Heart left ventricle (tissue), 16 donors: ENCODE results near the gene TRAIP. TPM values are rescaled to one million over a fixed set of nuclear protein-coding genes. Genes with fewer than 3 reads are reported as not detected.
"Not testable (repeated sequence)": the region's sequence is repeated elsewhere in the genome, so short reads cannot be mapped to it uniquely, and the experiment has no call there.

Experiments
- ATAC-seq, 4 donors: fragments of 200-7000 bp; cut with Tn5 transposase; one replicate each; pipeline ENCODE4 v1.9.1; 2020 to 2022; ENCODE audit warnings: moderate library complexity in 4 of 4, mild to moderate bottlenecking in 3 of 4, moderate number of reproducible peaks in 1 of 4
- DNase-seq, 5 donors: peaks; one replicate each; pipeline ENCODE4 v3.0.0-alpha.2; 2020
- H3K27ac ChIP-seq, 12 donors: fragments of 200-600 bp; sonication (generic) in 4 of 12; one replicate each; pipeline versions ENCODE4 v1.5.0 to v1.8.0; 2016 to 2022; ENCODE audit warnings: mild to moderate bottlenecking in 2 of 12
- H3K27me3 ChIP-seq, 9 donors: fragments of 200-600 bp; sonication (generic) in 2 of 9; one replicate each; pipeline versions ENCODE4 v1.5.1 to v1.8.0; 2016 to 2022; ENCODE audit warnings: mild to moderate bottlenecking in 3 of 9
- H3K36me3 ChIP-seq, 9 donors: fragments of 200-600 bp; sonication (generic) in 2 of 9; one replicate each; pipeline versions ENCODE4 v1.5.0 to v1.8.0; 2018 to 2022; ENCODE audit warnings: mild to moderate bottlenecking in 2 of 9
- H3K4me1 ChIP-seq, 12 donors: fragments of 200-600 bp; sonication (generic) in 4 of 12; one replicate each; pipeline versions ENCODE4 v1.5.0 to v1.8.0; 2016 to 2022; ENCODE audit warnings: mild to moderate bottlenecking in 3 of 12
- H3K4me3 ChIP-seq, 12 donors: fragments of 200-600 bp; sonication (generic) in 4 of 12; one replicate each; pipeline versions ENCODE4 v1.5.0 to v1.8.0; 2017 to 2022; ENCODE audit warnings: mild to moderate bottlenecking in 9 of 12, moderate library complexity in 4 of 12
- H3K9me3 ChIP-seq, 12 donors: fragments of 200-600 bp; sonication (generic) in 4 of 12; one replicate each; pipeline versions ENCODE4 v1.5.0 to v1.8.0; 2016 to 2022; ENCODE audit warnings: mild to moderate bottlenecking in 1 of 12
- CTCF ChIP-seq, 12 donors: fragments of 200-600 bp; sonication (generic) in 4 of 12; IDR thresholded peaks; one replicate each; pipeline versions ENCODE4 v1.5.0 to v1.8.0; 2018 to 2022; ENCODE audit warnings: antibody characterized with exemption in 12 of 12, mild to moderate bottlenecking in 5 of 12
- POLR2A ChIP-seq, 2 donors: fragments of 450-650 bp; IDR thresholded peaks; one replicate each; pipeline ENCODE4 v1.6.1; 2017; ENCODE audit warnings: antibody characterized with exemption in 2 of 2, mild to moderate bottlenecking in 2 of 2, moderate library complexity in 2 of 2
- WGBS, 4 donors: extraction: QIAGEN DNeasy Blood & Tissue Kit in 2 of 4; methylation state at CpG; one replicate each; pipeline versions ENCODE4 v1.1.5 to v1.1.7; 2013 to 2018; 5-methylcytosine and 5-hydroxymethylcytosine counted together
- intact Hi-C, 10 donors: fragments of 100-400 bp; cut with DNase I; formaldehyde crosslinking; loops; one replicate each; pipeline versions ENCODE4 v1.11.1 to v1.14.2; 2022
- polyA plus RNA-seq, 2 donors: library from polyadenylated mRNA; stranded (reverse); fragments of 200-250 nt; gene quantifications; one replicate each; pipeline ENCODE4 v1.2.3, GENCODE V29; 2013
- total RNA-seq, 9 donors: library from RNA; depleted of rRNA in 2 of 9; stranded (reverse); fragments of >200 nt in 2 of 9; fragmentation: NEBNext Ultra II Directional in 3 of 9; extraction: Animal tissue kit (Norgen Biotek cat#: 25700) in 3 of 9; gene quantifications; one replicate each; pipeline versions ENCODE4 v1.1.0 to v1.2.4, GENCODE V29; 2016 to 2023
- donor health status: ischemic (EF 13 %, LVEDD 7.1; RV severe dilation, severe dysfunction).
- donor health status: healthy with polysubstance abuse.
- donor health status: DM: no; HTN: yes; CAD: no.
- donor health status: DM: no; HTN: no; CAD: no.
- donor health status: ischemic (EF 25% LVEDD 6.9; RV normal size, moderate dysfunction).
- donor health status: ischemic (EF 25% LVEDD 5.7; RV mildly dilated, moderate dysfunction).
- donor health status: healthy.
- donor health status: DM: yes; HTN: yes; CAD: no.
- donor health status: ischemic (EF 35%, LVEDD 5.7; RV mildly dilated, moderate dysfunction).
- donor health status: nonischemic (EF 11% LVEDD 7.7; RV severe dilation, severe dysfunction).
- donor health status: DM: yes; HTN: yes; CAD: no.
- donor health status: PGD.
- donor health status: ischemic (EF 29% LVEDD 5.4; RV normal size, mild dysfunction).
- donor health status: nonischemic (EF 23%, LVEDD 6.1; RV moderate dilation, normal function).

The TRAIP gene
- total and polyA plus RNA-seq, 11 donors: 0.37 to 6.3 (median 0.99) TPM; not detected in 1

- Histone ChIP-seq H3K4me1 (peaks cover 0 to 44% (median 30%) of the 10 kb centered on the region in 12 donors), H3K36me3 (peaks cover 0 to 35% (median 16%) of the 10 kb centered on the region in 9 donors), H3K4me3 (peak overlapping the region; percentile 73 to 98 (median 92)), H3K9me3 (no peaks in the 10 kb centered on the region), H3K27ac (peak overlapping the region; percentile 83 to 99 (median 94)), H3K27me3 (no peaks in the 10 kb centered on the region)
- ATAC-seq (peak in 3 of 4 donors; percentile 1 to 63 (median 61)), DNase-seq (peak in 1 of 5 donors; percentile 73)
- intact Hi-C loops: loop anchor here in 2 of 10 donors (5.0 kb wide), 1 partner anchor 63 kb away; the partner anchor contains the start of gene GMPPB (in 2 of the 2)
- TF ChIP-seq POLR2A (IDR thresholded peaks at IDR 0.05) (no peak), CTCF (IDR thresholded peaks at IDR 0.05) (no peak)
- 2 to 4% (median 3%) methylated on average over 19 to 50 of the region's 50 CpGs for WGBS, 4 donors
Measured at GRCh38 chr3:49785565-49786356, 70.6 kb downstream of the TRAIP start.

- H3K27ac ChIP-seq, H3K4me3 ChIP-seq, H3K27me3 ChIP-seq, intact Hi-C loops, ATAC-seq, DNase-seq, H3K9me3 ChIP-seq: not testable (repeated sequence)
- peaks cover 0 to 49% (median 23%) of the 10 kb centered on the region in 9 donors for H3K36me3 ChIP-seq
- 94 to 96% (median 95%) methylated on average over 9 of the region's 9 CpGs for WGBS, 4 donors
- peaks cover 0 to 49% (median 30%) of the 10 kb centered on the region in 12 donors for H3K4me1 ChIP-seq
Measured at GRCh38 chr3:49782277-49782676, 74.1 kb downstream of the TRAIP start.

GRCh38 chr3:49781415-49782199, 74.8 kb downstream of the TRAIP start:
- no peaks in the 10 kb centered on the region for H3K27me3 ChIP-seq
- no peak overlapping the region for H3K4me3 ChIP-seq
- H3K27ac ChIP-seq: no peak overlapping the region
- 79 to 89% (median 84%) methylated on average over 5 of the region's 5 CpGs for WGBS, 4 donors
- DNase-seq (no peak), ATAC-seq (no peak)
- H3K4me1 ChIP-seq: peaks cover 0 to 43% (median 24%) of the 10 kb centered on the region in 12 donors
- TF ChIP-seq POLR2A (IDR thresholded peaks at IDR 0.05) (no peak), CTCF (IDR thresholded peaks at IDR 0.05) (no peak)
- intact Hi-C loops: no loop called here
- peaks cover 0 to 55% (median 30%) of the 10 kb centered on the region in 9 donors for H3K36me3 ChIP-seq
- H3K9me3 ChIP-seq: no peaks in the 10 kb centered on the region

GRCh38 chr3:49780975-49781365, 75.4 kb downstream of the TRAIP start:
- 87 to 94% (median 91%) methylated on average over 9 of the region's 9 CpGs for WGBS, 4 donors
- intact Hi-C loops, H3K4me3 ChIP-seq, ATAC-seq, H3K27ac ChIP-seq, H3K9me3 ChIP-seq, DNase-seq, H3K27me3 ChIP-seq: not testable (repeated sequence)
- Histone ChIP-seq H3K4me1 (peaks cover 0 to 43% (median 24%) of the 10 kb centered on the region in 12 donors), H3K36me3 (peaks cover 0 to 59% (median 34%) of the 10 kb centered on the region in 9 donors)
